Measurements from ENCODE around the gene GPR149.

GRCh38 chr3:154367221-154367620 is 62.8 kb downstream of the GPR149 start:
- TF ChIP-seq POLR2A (IDR thresholded peaks at IDR 0.05) (no peak), CTCF (IDR thresholded peaks at IDR 0.05) (no peak)
